ENCODE data around the gene CLCNKB. TPM values are rescaled to one million over a fixed set of nuclear protein-coding genes. Genes with fewer than 3 reads are reported as not detected.

CLCNKB gene
- total RNA-seq, 1 donor from 2014 or later = 3.0 TPM

- Mint-ChIP-seq H3K9me3 (no peaks in the 10 kb centered on the region), H3K4me3 (peak overlapping the region; percentile 54), H3K4me1 (peaks cover 14% of the 10 kb centered on the region), H3K27ac (no peak overlapping the region), H3K36me3 (no peaks in the 10 kb centered on the region), H3K27me3 (ENCODE audit: low read depth) (peaks cover 8% of the 10 kb centered on the region)
- no peak for TF ChIP-seq CTCF (IDR thresholded peaks at IDR 0.05; ENCODE audit: unreplicated experiment)
- DNase-seq (ENCODE audit: low spot score in 2 of 2, unreplicated experiment in 2 of 2) = no peak
Observed at GRCh38 chr1:16072095-16072494, 28.5 kb downstream of the CLCNKB start.

DNA sequence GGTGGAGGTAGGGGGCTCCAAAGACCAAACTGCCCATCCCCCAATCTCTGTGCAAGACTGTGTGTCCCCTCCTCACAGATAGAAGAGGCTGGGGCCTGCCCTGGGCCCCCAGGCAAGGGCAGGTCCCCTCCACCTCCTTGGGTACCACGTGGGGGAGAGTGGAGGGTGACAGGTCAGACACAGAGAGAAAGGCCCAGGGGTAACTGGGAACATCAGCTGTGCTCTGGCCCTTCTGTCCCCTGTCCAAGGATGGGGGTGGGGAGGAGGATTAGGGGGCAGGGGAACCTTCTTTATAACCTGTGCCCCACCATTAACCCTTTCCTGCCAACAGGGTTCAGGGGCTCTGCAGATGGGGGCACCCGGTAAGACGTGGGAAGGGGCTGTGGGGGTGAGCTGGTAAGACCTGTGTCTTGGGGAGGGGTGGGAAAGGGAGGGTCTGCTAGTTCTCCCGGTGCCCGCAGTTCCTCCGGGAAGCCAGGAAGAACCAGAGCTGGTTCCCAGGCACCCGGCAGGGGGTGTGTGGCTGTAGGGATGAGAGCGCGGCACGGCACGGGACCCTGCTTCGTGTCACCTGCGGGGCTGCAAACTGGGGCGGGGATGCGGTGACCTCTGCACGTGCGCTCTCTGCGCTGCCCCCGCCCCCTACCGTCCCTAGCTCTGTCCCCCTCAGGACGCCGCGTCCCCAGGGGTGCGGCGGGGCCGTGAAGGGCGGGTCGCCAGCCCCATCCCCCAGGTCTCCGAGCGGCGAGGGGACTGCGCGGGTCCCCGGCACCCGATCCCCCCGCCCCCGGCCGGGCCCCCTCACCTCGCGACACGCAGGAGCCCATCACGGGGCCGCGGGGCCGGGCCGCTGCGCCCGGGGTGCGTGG, 29.3 kb downstream of the CLCNKB start:
- H3K4me3 Mint-ChIP-seq = peak overlapping the region; percentile 54
- TF ChIP-seq CTCF (IDR thresholded peaks at IDR 0.05; ENCODE audit: unreplicated experiment) = peak; percentile 10
- H3K36me3 Mint-ChIP-seq = no peaks in the 10 kb centered on the region
- H3K9me3 Mint-ChIP-seq = no peaks in the 10 kb centered on the region
- H3K4me1 Mint-ChIP-seq = peaks cover 8% of the 10 kb centered on the region
- H3K27me3 Mint-ChIP-seq (ENCODE audit: low read depth) = peaks cover 8% of the 10 kb centered on the region
- no peak for DNase-seq (ENCODE audit: low spot score in 2 of 2, unreplicated experiment in 2 of 2)
- no peak overlapping the region for H3K27ac Mint-ChIP-seq

- Mint-ChIP-seq H3K36me3 (no peaks in the 10 kb centered on the region), H3K4me1 (peaks cover 8% of the 10 kb centered on the region), H3K27ac (peak within 1 kb of the TSS; percentile 21), H3K9me3 (no peaks in the 10 kb centered on the region), H3K27me3 (ENCODE audit: low read depth) (peaks cover 8% of the 10 kb centered on the region), H3K4me3 (peak within 1 kb of the TSS; percentile 70)
- peak in 1 of 2 experiments; percentile 64 for DNase-seq (ENCODE audit: low spot score in 2 of 2, unreplicated experiment in 2 of 2)
- TF ChIP-seq CTCF (IDR thresholded peaks at IDR 0.05; ENCODE audit: unreplicated experiment) = peak; percentile 8
Observed at GRCh38 chr1:16073490-16074119, 30.0 kb downstream of the CLCNKB start, which contains the start of gene FAM131C. Gene FAM131C (minus strand): TSS chr1:16073651. CDS start chr1:16073442, 209 bp downstream.

DNA sequence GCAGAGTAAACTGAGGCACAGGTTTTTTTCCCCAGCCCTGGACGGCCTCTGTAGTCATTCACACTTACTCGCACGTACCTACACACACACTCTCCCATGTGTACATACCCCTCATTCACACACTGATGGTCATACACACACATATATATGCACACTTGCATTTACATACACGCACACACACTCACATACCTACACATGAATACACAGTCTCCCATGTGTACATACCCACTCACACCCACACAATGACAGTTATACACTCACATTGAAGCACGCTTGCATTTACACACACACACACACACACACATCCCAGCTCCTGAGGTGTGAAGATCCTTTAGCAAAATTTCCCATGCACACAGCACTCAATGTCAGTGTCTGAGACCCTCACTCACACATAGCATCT, 30.6 kb downstream of the CLCNKB start:
- TF ChIP-seq CTCF (IDR thresholded peaks at IDR 0.05; ENCODE audit: unreplicated experiment) = no peak
- no peak for DNase-seq (ENCODE audit: low spot score in 2 of 2, unreplicated experiment in 2 of 2)
- H3K27me3 Mint-ChIP-seq (ENCODE audit: low read depth) = peaks cover 8% of the 10 kb centered on the region

GRCh38 chr1:16075337-16076030, 31.9 kb downstream of the CLCNKB start:
- TF ChIP-seq CTCF (IDR thresholded peaks at IDR 0.05; ENCODE audit: unreplicated experiment) = no peak
- no peak overlapping the region for H3K4me3 Mint-ChIP-seq

More for the DNA sequence above, 30.6 kb downstream of the CLCNKB start:
- H3K36me3 Mint-ChIP-seq = no peaks in the 10 kb centered on the region
- H3K27ac Mint-ChIP-seq = no peak overlapping the region
- H3K9me3 Mint-ChIP-seq = no peaks in the 10 kb centered on the region
- H3K4me3 Mint-ChIP-seq = peak overlapping the region; percentile 70
- peaks cover 14% of the 10 kb centered on the region for H3K4me1 Mint-ChIP-seq

More at GRCh38 chr1:16075337-16076030, 31.9 kb downstream of the CLCNKB start:
- Mint-ChIP-seq H3K4me1 (peaks cover 15% of the 10 kb centered on the region), H3K9me3 (no peaks in the 10 kb centered on the region), H3K36me3 (no peaks in the 10 kb centered on the region), H3K27ac (no peak overlapping the region), H3K27me3 (ENCODE audit: low read depth) (peaks cover 8% of the 10 kb centered on the region)
- DNase-seq (ENCODE audit: low spot score in 2 of 2, unreplicated experiment in 2 of 2) = no peak

All from mesothelial cell of epicardium (in vitro differentiated cells).